SK-N-SH treated with all-trans-retinoic acid at 6 μM for 48 hours (cell line): ENCODE data around the gene NEGR1.

Experiments used
- GLIS3 ChIP-seq: fragments of 250-450 bp; sonication (Bioruptor Pico); IDR thresholded peaks from 2 replicates; pipeline ENCODE4 v1.5.0; 2020; ENCODE audit warnings: mild to moderate bottlenecking, moderate library complexity
- ISL1 ChIP-seq: fragments of 250-450 bp; sonication (Bioruptor Pico); IDR thresholded peaks from 2 replicates; pipeline ENCODE4 v2.1.2; 2022; ENCODE audit warnings: mild to moderate bottlenecking, moderate library complexity
- PATZ1 ChIP-seq: fragments of 250-450 bp; sonication (Bioruptor Pico); IDR thresholded peaks from 2 replicates; pipeline ENCODE4 v1.8.0; 2020; ENCODE audit warnings: mild to moderate bottlenecking, moderate library complexity, borderline replicate concordance
- TOX ChIP-seq: fragments of 250-450 bp; sonication (Bioruptor Pico); IDR thresholded peaks from 2 replicates; pipeline ENCODE4 v1.8.0; 2021; ENCODE audit warnings: mild to moderate bottlenecking, moderate library complexity, borderline replicate concordance
- ZFP3 ChIP-seq: fragments of 250-450 bp; sonication (Bioruptor Pico); IDR thresholded peaks from 2 replicates; pipeline ENCODE4 v1.5.0; 2020; ENCODE audit warnings: mild to moderate bottlenecking, moderate library complexity
- TF ChIP-seq, protein P1 (sequence below): fragments of 250-450 bp; sonication (Bioruptor Pico); IDR thresholded peaks from 2 replicates; pipeline ENCODE4 v1.5.0; 2020; ENCODE audit warnings: mild to moderate bottlenecking, moderate library complexity
- TF ChIP-seq, protein P2 (sequence below): fragments of 250-450 bp; sonication (Bioruptor Pico); IDR thresholded peaks from 2 replicates; pipeline ENCODE4 v1.5.1; 2020; ENCODE audit warnings: low read depth, mild to moderate bottlenecking, moderate library complexity

- no peak for TF ChIP-seq PATZ1 (CRISPR knock-in tag)
- no peak for TF ChIP-seq ZFP3 (CRISPR knock-in tag)
- TF ChIP-seq GLIS3, result no peak
- TF ChIP-seq, protein P1, sequence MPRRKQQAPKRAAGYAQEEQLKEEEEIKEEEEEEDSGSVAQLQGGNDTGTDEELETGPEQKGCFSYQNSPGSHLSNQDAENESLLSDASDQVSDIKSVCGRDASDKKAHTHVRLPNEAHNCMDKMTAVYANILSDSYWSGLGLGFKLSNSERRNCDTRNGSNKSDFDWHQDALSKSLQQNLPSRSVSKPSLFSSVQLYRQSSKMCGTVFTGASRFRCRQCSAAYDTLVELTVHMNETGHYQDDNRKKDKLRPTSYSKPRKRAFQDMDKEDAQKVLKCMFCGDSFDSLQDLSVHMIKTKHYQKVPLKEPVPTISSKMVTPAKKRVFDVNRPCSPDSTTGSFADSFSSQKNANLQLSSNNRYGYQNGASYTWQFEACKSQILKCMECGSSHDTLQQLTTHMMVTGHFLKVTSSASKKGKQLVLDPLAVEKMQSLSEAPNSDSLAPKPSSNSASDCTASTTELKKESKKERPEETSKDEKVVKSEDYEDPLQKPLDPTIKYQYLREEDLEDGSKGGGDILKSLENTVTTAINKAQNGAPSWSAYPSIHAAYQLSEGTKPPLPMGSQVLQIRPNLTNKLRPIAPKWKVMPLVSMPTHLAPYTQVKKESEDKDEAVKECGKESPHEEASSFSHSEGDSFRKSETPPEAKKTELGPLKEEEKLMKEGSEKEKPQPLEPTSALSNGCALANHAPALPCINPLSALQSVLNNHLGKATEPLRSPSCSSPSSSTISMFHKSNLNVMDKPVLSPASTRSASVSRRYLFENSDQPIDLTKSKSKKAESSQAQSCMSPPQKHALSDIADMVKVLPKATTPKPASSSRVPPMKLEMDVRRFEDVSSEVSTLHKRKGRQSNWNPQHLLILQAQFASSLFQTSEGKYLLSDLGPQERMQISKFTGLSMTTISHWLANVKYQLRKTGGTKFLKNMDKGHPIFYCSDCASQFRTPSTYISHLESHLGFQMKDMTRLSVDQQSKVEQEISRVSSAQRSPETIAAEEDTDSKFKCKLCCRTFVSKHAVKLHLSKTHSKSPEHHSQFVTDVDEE (CRISPR knock-in tag), result no peak
- no peak for TF ChIP-seq TOX (CRISPR knock-in tag)
- TF ChIP-seq, protein P2, sequence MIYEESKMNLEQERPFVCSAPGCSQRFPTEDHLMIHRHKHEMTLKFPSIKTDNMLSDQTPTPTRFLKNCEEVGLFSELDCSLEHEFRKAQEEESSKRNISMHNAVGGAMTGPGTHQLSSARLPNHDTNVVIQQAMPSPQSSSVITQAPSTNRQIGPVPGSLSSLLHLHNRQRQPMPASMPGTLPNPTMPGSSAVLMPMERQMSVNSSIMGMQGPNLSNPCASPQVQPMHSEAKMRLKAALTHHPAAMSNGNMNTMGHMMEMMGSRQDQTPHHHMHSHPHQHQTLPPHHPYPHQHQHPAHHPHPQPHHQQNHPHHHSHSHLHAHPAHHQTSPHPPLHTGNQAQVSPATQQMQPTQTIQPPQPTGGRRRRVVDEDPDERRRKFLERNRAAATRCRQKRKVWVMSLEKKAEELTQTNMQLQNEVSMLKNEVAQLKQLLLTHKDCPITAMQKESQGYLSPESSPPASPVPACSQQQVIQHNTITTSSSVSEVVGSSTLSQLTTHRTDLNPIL (CRISPR knock-in tag), result no peak
- no peak for TF ChIP-seq ISL1 (CRISPR knock-in tag)
Observed at GRCh38 chr1:72288886-72289285, 6.5 kb upstream of the NEGR1 start.
